Stimulated activated CD4-positive, alpha-beta T cell treated with anti-CD3 and anti-CD28 coated beads, Interleukin-1b, Interleukin-23, amount 100 ng/mL, for 48 hours (primary cell): Measurements from ENCODE around the gene KANK3.
A peak's percentile ranks its signal among the peaks of the same experiment; 100 is the strongest.
"Not testable (repeated sequence)": the region's sequence is repeated elsewhere in the genome, so short reads cannot be mapped to it uniquely, and the experiment has no call there.

Experiments
- DNase-seq: peaks from one replicate; pipeline ENCODE4 v3.0.0-alpha.2; 2020

Gene KANK3

DNA sequence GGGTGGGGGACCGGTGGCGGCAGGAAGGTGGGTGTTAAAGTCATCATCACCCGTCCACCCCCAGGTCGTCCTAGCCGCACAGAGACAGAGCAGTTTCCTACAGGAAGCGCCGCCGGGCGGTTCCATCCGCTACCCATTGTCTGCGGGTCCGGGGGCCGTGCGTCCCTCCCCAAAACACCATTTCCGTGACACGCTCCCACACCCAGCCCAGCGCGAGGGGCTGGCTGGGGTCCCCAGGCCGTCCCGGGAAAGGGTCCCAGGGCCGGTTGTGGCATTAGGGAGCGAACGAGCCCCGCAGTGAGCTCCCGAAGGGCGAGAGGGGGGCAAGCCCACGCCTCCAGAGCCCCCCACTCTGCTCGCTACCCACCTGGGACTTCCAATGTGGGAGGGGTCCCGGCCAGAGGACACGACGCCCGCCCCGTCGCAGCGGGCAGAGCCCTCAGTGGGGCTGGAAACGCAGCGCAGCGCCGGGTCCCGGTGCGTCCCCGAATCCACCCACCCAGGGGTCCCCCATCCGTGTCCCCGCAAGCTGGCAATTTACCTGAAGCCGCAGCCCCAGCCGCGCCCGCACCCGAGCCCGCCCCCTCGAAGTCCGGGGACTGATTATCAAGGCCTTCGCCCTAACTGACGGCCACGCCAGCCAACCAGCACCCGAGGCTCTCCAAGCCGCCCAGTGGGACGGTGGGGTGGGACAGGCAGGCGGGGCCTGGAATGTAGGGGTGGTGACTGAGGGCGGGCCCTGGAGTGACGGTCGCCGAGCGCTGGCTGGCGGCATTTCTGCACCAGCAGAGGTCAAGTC lies at the start of gene KANK3:
Gene KANK3, minus strand, starts transcription at position 579 of the 799 bp plus-strand sequence. CDS start 5,434 bp downstream, outside the sequence.
- DNase-seq: peak; percentile 94

DNA sequence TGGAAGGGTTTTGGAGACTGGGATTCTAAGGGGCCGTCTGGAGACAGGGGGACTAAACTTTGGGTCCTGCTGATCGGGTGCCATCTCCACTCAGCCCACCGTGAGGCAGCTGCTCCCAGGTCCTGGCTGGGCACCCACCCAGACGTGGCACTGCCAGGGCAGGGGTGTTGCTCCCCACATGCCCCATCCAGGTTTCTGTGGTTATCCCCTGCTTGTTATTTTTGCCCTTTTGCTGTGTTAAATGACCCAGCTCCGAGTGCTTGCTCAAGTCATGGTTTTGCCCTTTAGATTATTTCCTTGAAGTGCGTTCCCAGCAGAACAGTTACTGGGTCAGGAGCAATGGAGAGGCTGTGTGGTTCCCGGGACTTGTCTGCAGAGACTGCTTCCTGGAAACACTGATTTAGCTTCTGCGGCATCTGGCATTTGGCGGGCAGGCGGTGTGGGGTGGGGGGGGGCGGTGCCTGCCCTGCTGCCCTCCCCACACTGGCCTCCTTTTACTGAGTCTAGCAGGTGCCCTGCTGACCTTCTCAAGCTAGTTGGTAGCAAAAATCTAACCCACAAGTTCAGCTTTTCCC lies 49.0 kb upstream of the KANK3 start:
- DNase-seq: no peak

DNA sequence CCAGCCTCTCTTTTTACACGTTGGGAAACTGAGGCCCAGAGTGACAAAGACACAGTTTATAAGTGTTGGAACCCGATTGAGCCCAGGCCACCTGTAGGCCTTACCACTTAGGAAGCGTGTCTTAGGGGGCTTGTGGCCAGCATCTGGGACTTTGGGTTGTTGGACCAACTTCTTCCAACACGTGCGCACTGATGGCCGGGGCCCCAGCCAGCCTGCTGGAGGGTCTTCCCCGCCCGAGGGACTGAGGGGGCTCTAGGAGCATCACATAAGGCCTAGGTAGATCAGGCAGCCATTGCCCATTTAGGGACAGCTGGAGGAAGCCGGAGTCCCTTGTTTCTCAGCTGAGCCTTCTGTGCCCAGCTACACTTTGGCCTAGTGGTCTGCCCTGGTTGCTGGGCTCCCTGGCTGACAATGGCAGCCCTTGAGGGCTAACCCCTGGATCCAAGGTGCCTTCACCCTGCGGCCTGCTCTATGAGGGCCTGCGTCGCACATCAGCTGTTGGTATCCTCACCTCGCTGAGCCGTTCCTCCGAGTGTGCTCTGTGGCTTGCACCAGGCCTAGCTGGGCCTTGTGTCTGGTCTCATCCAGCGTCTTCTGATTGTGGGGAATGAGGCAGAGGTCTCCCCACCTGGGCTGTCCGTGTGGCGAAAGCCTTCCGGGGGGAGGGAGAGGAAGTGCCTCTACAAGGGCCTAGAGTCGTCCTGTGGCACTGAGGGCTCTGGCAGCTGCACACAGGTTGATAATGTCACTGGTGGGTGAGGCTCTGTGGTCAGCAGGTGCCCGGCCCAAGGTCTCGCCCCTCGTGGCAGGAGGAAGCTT lies 48.3 kb upstream of the KANK3 start:
- no peak for DNase-seq

DNA sequence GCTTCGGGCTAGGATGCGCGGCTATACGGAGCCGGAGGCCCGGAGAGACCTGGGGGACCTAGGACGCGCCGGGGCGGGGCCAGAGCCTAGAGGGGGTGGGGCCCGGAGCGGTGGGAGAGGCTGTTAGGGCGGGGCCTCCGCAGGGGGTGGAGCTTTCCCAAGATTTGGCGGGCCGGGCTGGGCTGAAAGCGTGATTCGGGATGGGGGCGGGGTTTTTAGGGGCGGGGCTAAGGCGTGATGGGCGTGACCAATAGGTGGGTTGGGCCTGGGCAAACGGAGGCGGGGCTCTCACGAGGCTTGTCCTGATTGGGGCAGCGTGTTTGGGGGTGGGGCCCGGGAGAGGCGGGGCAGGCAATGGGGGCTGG lies 47.5 kb upstream of the KANK3 start:
- DNase-seq: peak; percentile 96

DNA sequence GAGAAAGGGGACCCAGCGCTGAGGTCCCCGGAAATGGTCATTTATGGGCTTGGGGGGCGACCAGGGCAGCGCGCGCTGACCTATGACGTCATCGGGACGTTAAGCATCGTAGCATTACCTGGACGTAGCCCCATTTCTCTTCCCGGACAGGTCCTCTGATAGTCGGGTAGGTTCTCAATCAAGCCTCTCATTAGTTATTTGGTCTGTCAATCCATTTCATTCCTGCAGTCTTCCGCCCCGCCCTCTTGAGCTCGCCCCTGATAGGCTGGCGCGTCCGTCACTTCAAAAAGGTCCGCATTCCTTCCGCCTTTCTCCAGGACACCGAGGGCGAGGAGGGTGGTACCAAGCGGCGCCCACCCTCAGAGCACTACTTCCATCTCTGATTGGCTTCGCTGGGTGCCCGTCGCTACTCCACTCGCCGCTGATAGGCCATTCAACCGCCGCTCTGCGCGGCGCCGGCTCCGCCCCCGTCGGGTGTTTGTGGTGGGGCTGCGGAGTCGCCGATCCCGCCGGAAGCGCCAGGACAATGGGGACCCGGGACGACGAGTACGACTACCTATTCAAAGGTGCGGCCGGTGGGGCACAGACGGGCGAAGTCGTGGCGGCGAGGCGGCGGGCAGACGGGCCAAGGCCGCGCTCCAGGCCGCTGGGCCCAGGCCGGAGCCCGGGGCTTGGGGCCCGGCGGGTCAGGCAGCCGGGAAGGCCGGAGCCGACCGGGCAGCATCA lies 47.0 kb upstream of the KANK3 start, which contains the start of gene RAB11B:
Gene RAB11B, plus strand, starts transcription at position 470 of the 726 bp plus-strand sequence. Its CDS starts 57 bp downstream, at position 527.
- peak; percentile 99 for DNase-seq

DNA sequence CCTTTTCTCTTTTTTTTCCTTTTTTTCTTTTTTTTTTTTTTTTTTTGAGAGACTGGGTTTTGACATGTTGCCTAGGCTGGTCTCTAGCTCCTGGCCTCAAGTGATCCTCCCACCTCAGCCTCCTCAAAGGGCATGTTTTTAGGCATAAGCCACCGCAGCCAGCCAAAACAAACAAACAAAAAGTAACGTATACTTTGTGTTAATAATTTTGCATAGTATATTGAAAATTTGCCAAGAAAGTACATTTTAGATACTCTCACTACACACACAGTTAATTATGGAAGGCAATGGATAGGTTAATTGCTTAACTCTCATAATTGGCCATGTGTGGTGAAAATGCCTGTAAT lies 45.5 kb upstream of the KANK3 start:
- DNase-seq: no peak

DNA sequence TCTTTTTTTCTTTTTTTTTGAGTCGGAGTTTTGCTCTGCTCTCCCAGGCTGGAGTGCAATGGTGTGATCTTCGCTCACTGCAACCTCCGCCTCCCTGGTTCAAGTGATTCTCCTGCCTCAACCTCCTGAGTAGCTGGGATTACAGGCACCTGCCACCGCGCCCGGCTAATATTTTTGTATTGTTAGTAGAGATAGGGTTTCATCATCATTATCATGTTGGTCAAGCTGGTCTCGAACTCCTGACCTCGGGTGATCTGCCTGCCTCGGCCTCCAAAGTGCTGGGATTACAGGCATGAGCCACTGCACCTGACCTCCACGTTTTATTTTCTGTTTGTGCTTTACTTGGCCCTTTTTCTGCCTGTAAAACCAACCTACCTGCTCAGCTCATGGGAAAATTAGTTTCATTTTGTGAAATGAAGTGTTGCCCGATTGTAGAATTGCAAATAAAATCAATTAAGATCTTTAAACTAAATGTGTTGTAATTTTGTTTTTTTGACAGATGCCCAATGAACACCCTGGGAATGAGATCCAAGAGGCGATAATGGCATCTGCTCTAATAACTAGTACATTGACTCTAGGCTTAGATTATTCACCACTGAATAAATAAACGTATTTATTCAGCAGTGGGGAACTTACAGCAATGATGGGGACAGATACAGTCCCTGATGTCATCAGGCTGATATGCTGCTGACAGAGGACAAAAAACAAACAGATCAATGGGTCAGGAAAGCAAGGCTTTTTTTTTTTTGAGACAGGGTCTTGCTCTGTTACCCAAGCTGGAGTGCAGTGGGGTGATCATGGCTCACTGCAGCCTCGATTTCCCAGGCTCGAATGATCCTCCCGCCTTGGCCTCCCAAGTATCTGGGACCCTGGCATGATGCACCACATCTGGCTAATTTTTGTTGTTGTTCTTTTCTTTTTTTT lies 44.9 kb upstream of the KANK3 start:
- no peak for DNase-seq

DNA sequence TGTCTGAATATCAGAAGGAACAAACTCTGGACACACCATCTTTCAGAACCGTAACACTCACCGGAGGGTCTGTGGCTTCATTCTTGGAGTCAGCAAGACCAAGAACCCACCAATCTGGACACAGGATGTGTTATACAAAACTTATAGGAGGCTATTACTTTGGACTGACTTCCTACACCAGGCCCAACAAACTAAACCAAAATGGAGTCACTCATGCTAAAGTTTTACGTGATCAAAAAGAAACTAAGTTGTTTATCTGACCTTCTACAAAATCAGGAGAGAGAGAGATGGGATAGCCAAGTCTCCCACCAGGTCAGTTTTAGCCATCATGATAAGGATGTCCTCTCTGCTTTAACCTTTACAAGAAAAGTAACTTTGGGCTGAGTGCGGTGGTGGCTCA lies 43.9 kb upstream of the KANK3 start:
- no peak for DNase-seq

DNA sequence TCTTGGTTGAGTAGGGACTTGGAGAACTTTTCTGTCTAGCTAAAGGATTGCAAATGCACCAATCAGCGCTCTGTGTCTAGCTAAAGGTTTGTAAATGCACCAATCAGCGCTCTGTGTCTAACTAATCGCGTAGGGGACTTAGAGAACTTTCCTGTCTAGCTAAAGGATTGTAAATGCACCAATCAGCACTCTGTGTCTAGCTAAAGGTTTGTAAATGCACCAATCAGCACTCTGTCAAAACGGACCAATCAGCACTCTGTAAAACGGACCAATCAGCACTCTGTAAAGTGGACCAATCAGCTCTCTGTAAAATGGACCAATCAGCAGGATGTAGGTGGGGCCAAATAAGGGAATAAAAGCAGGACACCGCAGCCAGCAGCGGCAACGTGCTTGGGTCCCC lies 43.4 kb upstream of the KANK3 start:
- DNase-seq: not testable (repeated sequence)

DNA sequence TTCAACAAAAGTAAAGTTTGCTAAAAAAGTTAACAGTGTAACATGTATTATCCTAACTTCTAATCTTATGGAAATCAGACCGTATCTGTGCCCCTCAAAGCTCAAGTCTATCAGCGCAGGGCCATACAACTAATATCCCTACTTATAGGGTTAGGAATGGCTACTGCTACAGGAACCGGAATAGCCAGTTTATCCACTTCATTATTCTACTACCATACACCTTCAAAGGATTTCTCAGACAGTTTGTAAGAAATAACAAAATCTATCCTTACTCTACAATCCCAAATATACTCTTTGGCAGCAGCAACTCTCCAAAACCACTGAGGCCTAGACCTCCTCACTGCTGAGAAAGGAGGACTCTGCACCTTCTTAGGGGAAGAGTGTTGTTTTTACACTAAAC lies 42.5 kb upstream of the KANK3 start:
- not testable (repeated sequence) for DNase-seq

DNA sequence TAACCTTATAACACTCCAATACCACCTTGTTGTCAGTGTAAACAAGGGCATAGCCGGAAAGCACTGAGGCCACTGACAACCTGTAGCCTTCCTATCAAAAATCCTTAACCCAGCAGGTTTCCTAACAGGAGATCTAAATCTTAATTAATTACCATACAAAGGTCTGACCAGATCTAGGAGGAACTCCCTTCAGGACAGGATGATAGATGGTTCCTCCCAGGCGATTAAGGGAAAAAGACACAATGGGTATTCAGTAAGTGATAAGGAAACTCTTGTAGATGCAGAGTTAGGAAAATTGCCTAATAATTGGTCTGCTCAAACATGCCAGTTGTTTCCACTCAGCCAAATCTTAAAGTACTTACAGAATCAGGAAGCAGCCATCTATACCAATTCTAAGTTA lies 42.0 kb upstream of the KANK3 start:
- DNase-seq: not testable (repeated sequence)

DNA sequence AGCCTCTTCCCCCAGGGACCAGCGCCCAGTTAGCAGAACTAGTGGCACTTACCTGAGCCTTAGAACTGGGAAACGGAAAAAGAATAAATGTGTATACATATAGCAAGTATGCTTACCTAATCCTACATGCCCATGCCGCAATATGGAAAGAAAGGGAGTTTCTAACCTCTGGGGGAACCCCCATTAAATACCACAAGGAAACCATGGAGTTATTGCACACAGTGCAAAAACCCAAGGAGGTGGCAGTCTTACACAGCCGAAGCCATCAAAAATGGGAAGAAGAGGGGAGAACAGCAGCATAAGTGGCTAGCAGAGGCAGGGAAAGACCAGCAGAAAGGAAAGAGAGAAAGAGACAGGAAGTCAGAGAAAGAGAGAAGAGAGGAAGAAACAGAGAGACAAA lies 41.5 kb upstream of the KANK3 start:
- DNase-seq: not testable (repeated sequence)

DNA sequence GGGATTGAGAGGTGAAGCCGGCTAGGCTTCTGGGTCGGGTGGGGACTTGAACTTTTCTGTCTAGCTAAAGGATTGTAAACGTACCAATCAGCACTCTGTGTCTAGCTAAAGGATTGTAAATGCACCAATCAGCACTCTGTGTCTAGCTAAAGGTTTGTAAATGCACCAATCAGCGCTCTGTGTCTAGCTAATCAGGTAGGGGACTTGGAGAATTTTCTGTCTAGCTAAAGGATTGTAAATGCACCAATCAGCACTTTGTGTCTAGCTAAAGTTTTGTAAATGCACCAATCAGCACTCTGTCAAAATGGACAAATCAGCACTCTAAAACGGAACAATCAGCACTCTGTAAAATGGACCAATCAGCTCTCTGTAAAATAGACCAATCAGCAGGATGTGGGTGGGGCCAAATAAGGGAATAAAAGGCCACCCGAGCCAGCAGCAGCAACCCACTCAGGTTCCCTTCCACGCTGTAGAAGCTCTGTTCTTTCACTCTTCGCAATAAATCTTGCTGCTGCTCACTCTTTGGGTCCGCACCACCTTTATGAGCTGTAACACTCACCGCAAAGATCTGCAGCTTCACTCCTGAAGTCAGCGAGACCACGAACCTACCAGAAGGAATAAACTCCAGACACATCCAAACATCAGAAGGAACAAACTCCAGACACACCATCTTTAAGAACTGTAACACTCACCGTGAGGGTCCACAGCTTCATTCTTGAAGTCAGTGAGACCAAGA lies 36.3 kb upstream of the KANK3 start:
- not testable (repeated sequence) for DNase-seq

DNA sequence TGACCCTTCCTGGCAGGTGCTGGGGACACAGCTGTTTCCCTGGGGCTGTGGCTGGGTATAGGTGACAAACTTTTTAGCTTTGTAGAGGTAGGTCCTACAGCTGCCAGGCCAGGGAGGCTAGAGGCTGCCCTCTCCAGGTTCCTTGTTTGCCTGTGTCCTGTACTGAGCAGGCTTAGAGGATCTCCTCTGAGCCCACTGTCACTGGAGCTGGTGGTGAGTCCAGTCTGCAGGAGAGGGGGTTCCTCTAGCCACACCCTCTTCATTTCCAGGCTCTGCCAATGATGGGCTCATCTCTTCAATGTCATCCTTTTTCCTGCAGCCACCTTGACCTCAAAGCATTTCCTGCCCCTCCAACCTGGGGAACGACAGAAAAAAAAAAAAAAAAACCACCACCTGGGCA lies 34.5 kb upstream of the KANK3 start:
- no peak for DNase-seq

DNA sequence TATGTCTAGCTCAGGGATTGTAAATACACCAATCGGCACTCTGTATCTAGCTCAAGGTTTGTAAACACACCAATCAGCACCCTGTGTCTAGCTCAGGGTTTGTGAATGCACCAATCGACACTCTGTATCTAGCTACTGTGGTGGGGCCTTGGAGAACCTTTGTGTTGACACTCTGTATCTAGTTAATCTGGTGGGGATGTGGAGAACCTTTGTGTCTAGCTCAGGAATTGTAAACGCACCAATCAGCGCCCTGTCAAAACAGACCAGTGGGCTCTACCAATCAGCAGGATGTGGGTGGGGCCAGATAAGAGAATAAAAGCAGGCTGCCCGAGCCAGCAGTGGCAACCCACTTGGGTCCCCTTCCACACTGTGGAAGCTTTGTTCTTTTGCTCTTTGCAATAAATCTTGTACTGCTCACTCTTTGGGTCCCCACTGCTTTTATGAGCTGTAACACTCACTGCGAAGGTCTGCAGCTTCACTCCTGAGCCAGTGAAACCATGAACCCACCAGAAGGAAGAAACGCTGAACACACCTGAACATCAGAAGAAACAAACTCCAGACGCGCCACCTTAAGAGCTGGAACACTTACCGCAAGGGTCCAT lies 33.4 kb upstream of the KANK3 start:
- not testable (repeated sequence) for DNase-seq

DNA sequence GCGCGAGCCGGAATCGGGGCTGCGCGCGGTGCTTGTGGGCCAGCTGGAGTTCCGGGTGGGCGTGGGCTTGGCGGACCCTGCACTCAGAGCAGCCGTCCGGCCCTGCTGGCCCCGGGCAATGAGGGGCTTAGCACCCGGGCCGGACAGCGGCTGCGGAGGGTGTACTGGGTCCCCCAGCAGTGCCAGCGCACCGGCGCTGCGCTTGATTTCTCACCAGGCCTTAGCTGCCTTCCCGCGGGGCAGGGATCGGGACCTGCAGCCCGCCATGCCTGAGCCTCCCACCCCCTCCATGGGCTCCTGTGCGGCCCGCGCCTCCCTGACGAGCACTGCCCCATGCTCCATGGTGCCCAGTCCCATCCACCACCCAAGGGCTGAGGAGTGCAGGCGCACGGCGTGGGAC lies 32.7 kb upstream of the KANK3 start:
- DNase-seq: not testable (repeated sequence)

DNA sequence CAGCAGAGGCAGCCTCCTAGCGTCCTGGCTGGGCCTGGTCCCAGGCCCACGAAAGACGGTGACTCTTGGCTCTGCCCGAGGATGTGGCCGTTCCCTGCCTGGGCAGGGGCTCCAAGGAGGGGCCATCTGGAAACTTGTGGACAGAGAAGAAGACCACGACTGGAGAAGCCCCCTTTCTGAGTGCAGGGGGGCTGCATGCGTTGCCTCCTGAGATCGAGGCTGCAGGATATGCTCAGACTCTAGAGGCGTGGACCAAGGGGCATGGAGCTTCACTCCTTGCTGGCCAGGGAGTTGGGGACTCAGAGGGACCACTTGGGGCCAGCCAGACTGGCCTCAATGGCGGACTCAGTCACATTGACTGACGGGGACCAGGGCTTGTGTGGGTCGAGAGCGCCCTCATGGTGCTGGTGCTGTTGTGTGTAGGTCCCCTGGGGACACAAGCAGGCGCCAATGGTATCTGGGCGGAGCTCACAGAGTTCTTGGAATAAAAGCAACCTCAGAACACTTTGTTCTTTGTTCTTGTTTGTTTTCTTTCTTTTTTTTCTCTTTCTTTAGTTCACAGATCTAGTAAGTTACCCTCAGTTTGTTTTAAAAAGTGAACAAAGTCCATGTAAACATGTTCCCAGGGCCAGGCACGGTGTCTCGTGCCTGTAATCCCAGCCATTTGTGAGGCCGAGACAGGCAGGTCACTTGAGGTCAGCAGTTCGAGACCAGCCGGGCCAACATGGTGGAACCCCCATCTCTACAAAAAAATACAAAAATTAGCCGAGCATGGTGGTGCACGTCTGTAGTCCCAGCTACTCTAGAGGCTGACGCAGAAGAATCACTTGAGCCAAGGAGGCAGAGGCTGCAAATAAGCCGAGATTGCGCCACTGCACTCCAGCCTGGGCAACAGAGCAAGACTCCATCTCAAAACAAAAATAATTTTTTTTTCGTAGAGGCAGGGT lies 31.1 kb upstream of the KANK3 start:
- no peak for DNase-seq

DNA sequence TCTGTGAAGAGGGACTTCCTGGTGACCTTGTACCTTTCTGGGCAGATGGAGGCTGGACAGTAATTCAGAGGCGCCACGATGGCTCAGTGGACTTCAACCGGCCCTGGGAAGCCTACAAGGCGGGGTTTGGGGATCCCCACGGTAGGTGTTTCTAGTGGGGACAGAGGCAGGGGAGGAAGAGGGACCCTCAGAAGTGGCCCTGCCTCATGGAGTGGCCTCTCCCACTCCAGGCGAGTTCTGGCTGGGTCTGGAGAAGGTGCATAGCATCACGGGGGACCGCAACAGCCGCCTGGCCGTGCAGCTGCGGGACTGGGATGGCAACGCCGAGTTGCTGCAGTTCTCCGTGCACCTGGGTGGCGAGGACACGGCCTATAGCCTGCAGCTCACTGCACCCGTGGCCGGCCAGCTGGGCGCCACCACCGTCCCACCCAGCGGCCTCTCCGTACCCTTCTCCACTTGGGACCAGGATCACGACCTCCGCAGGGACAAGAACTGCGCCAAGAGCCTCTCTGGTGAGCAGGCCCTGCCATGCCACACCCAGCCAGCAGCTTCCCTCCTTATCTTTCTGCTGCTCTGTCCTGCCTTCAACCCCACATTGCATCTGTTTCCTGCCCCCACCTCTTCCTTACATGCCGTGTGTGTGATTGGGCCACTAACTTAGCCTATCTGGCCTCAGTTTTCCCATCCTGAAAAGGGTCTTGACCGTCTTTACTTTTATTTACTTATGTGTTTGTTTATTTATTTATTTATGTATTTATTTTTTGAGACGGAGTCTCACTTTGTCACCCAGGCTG lies 28.1 kb upstream of the KANK3 start:
- no peak for DNase-seq
